Measurements from ENCODE around the gene PRH2.

The PRH2 gene

DNA sequence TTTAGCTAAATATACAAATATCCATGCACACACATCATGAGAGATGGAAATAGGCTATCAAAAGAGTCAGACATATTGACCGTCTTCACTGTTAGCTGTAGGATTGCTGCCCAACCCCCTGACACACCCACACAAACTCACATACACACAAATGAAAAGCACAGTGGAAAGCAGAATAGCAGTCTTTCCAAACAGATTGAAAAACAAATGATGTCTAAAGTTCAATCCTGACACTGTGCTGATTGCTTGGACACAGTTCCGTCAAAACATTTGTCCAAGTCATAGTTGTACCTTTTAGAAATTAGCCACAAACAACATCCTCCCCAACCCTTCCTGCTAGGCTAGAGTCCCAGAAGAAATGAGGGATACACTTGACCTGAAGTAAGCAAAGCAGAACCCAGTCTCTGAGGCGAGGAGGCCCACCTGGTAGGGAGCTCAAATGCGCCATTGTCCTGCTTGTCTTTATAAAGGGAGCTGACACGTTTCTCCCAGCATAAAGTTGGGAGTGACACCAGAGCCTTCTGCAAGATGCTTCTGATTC, at the start of gene PRH2:
Gene PRH2 (plus strand): TSS at position 491 of the 541 bp plus-strand sequence. CDS start 38 bp downstream, at position 529.
- no peak within 1 kb of the TSS for H3K27ac ChIP-seq (ENCODE audit: low read length)
- no peak within 1 kb of the TSS for H2AFZ ChIP-seq (ENCODE audit: low read length)

DNA sequence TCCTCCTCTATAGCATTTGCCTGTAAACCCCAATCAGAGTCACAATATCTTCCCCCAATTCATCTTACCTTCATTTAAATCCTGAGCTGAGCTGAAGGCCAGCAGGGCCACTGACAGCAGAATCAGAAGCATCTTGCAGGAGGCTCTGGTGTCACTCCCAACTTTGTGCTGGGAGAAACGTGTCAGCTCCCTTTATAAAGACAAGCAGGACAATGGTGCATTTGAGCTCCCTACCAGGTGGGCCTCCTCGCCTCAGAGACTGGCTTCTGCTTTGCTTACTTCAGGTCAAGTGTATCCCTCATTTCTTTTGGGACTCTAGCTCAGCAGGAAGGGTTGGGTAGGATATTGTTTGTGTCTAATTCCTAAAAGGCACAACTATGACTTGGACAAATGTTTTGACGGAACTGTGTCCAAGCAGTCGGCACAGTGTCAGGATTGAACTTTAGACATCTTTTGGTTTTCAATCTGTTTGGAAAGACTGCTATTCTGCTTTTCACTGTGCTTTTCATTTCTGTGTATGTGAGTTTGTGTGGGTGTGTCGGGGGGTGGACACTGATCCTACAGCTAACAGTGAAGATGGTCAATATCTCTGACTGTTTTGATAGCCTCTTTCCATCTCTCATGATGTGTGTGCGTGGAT, 44.8 kb upstream of the PRH2 start, which contains the start of gene PRH1:
Gene PRH1 (minus strand): TSS at position 170 of the 640 bp plus-strand sequence. CDS start 38 bp downstream, at position 132.
- no peak for TF ChIP-seq EZH2 (optimal IDR thresholded peaks at IDR 0.05; ENCODE audit: low read depth, low read length)
- no peak for TF ChIP-seq EZH2phosphoT487 (IDR thresholded peaks at IDR 0.05; ENCODE audit: low read length)
- TF ChIP-seq CTCF (IDR thresholded peaks at IDR 0.05; ENCODE audit: low read length): no peak
- H3K79me2 ChIP-seq (ENCODE audit: low read length): no peaks in the 10 kb centered on the region

More for the DNA sequence above, at the start of gene PRH2:
- H3K4me2 ChIP-seq (ENCODE audit: low read depth, low read length): no peak within 1 kb of the TSS
- no peaks in the 10 kb centered on the region for H3K4me1 ChIP-seq (ENCODE audit: low read length)
- H3K79me2 ChIP-seq (ENCODE audit: low read length): no peaks in the 10 kb centered on the region
- no peak within 1 kb of the TSS for H3K9ac ChIP-seq (ENCODE audit: low read length)
- no peaks in the 10 kb centered on the region for H3K9me3 ChIP-seq (replicated peaks; ENCODE audit: insufficient read depth, low read length)
- DNase-seq: no peak
- H3K27me3 ChIP-seq (replicated peaks; ENCODE audit: insufficient read depth, low read length): no peaks in the 10 kb centered on the region
- H3F3A ChIP-seq (ENCODE audit: insufficient read depth, low read length): no peaks in the 10 kb centered on the region
- no peak for TF ChIP-seq EZH2 (optimal IDR thresholded peaks at IDR 0.05; ENCODE audit: low read depth, low read length)
- TF ChIP-seq EZH2phosphoT487 (IDR thresholded peaks at IDR 0.05; ENCODE audit: low read length): no peak
- TF ChIP-seq CTCF (IDR thresholded peaks at IDR 0.05; ENCODE audit: low read length): no peak
- no peaks in the 10 kb centered on the region for H3K9me2 ChIP-seq (replicated peaks; ENCODE audit: insufficient read depth, low read length)
- no peaks in the 10 kb centered on the region for H4K20me1 ChIP-seq (ENCODE audit: insufficient read depth, low read length)
- H3K4me3 ChIP-seq (ENCODE audit: low read length): no peak within 1 kb of the TSS
- no peaks in the 10 kb centered on the region for H3K36me3 ChIP-seq (replicated peaks; ENCODE audit: insufficient read depth, low read length)

GRCh38 chr12:10889226-10889625, 39.8 kb upstream of the PRH2 start:
- H3K36me3 ChIP-seq (replicated peaks; ENCODE audit: insufficient read depth, low read length): no peaks in the 10 kb centered on the region
- H3F3A ChIP-seq (ENCODE audit: insufficient read depth, low read length): no peaks in the 10 kb centered on the region
- H2AFZ ChIP-seq (ENCODE audit: low read length): no peak overlapping the region
- no peak overlapping the region for H3K4me3 ChIP-seq (ENCODE audit: low read length)
- H3K9ac ChIP-seq (ENCODE audit: low read length): no peak overlapping the region
- no peak overlapping the region for H3K4me2 ChIP-seq (ENCODE audit: low read depth, low read length)
- no peaks in the 10 kb centered on the region for H3K9me2 ChIP-seq (replicated peaks; ENCODE audit: insufficient read depth, low read length)
- H3K4me1 ChIP-seq (ENCODE audit: low read length): no peaks in the 10 kb centered on the region
- no peaks in the 10 kb centered on the region for H4K20me1 ChIP-seq (ENCODE audit: insufficient read depth, low read length)
- H3K27me3 ChIP-seq (replicated peaks; ENCODE audit: insufficient read depth, low read length): no peaks in the 10 kb centered on the region
- H3K9me3 ChIP-seq (replicated peaks; ENCODE audit: insufficient read depth, low read length): no peaks in the 10 kb centered on the region
- H3K79me2 ChIP-seq (ENCODE audit: low read length): no peaks in the 10 kb centered on the region
- no peak for TF ChIP-seq CTCF (IDR thresholded peaks at IDR 0.05; ENCODE audit: low read length)
- TF ChIP-seq EZH2phosphoT487 (IDR thresholded peaks at IDR 0.05; ENCODE audit: low read length): no peak
- no peak for TF ChIP-seq EZH2 (optimal IDR thresholded peaks at IDR 0.05; ENCODE audit: low read depth, low read length)
- no peak overlapping the region for H3K27ac ChIP-seq (ENCODE audit: low read length)
- DNase-seq: no peak

More for the DNA sequence above, 44.8 kb upstream of the PRH2 start, which contains the start of gene PRH1:
- H3K9me2 ChIP-seq (replicated peaks; ENCODE audit: insufficient read depth, low read length): no peaks in the 10 kb centered on the region
- H3K27me3 ChIP-seq (replicated peaks; ENCODE audit: insufficient read depth, low read length): no peaks in the 10 kb centered on the region
- no peaks in the 10 kb centered on the region for H3K9me3 ChIP-seq (replicated peaks; ENCODE audit: insufficient read depth, low read length)
- no peak within 1 kb of the TSS for H3K4me2 ChIP-seq (ENCODE audit: low read depth, low read length)
- no peaks in the 10 kb centered on the region for H4K20me1 ChIP-seq (ENCODE audit: insufficient read depth, low read length)
- no peaks in the 10 kb centered on the region for H3F3A ChIP-seq (ENCODE audit: insufficient read depth, low read length)
- no peak within 1 kb of the TSS for H3K4me3 ChIP-seq (ENCODE audit: low read length)
- H3K9ac ChIP-seq (ENCODE audit: low read length): no peak within 1 kb of the TSS
- no peaks in the 10 kb centered on the region for H3K36me3 ChIP-seq (replicated peaks; ENCODE audit: insufficient read depth, low read length)
- H3K4me1 ChIP-seq (ENCODE audit: low read length): no peaks in the 10 kb centered on the region
- H3K27ac ChIP-seq (ENCODE audit: low read length): no peak within 1 kb of the TSS
- H2AFZ ChIP-seq (ENCODE audit: low read length): no peak within 1 kb of the TSS
- no peak for DNase-seq
